Activated naive CD4-positive, alpha-beta T cell treated with anti-CD3 and anti-CD28 coated beads, Interleukin-2, amount 50 U/mL, for 72 hours (primary cell): ENCODE results near the gene SIGLEC15. TPM values are rescaled to one million over a fixed set of nuclear protein-coding genes. Genes with fewer than 3 reads are reported as not detected.
"Not testable (repeated sequence)": the region's sequence is repeated elsewhere in the genome, so short reads cannot be mapped to it uniquely, and the experiment has no call there.

Source experiments
- ATAC-seq, 2 donors: fragments of 150-1000 bp; cut with Tn5 transposase; 2 replicates each; pipeline ENCODE4 v1.10.0; 2021; ENCODE audit warnings: mild to moderate bottlenecking in 2 of 2, moderate library complexity in 2 of 2
- DNase-seq, 2 donors: peaks; one replicate each; pipeline ENCODE4 v3.0.0; 2021 to 2022; ENCODE audit warnings: low spot score in 2 of 2
- H3K27ac Mint-ChIP-seq, 2 donors: one replicate each; pipeline ENCODE4 v1.8.0; 2022; ENCODE audit warnings: mild to moderate bottlenecking in 2 of 2, mixed read lengths in 2 of 2
- H3K36me3 Mint-ChIP-seq, 2 donors: one replicate each; pipeline ENCODE4 v1.8.0; 2022; ENCODE audit warnings: mixed read lengths in 2 of 2
- H3K9me3 Mint-ChIP-seq, 2 donors: one replicate each; pipeline ENCODE4 v1.8.0; 2022; ENCODE audit warnings: mixed read lengths in 2 of 2
- total RNA-seq, 2 donors: library from RNA; stranded (reverse); gene quantifications; one replicate each; pipeline ENCODE4 v1.2.3, GENCODE V29; 2022

SIGLEC15 gene
- total RNA-seq, 2 donors from 2014 or later = not detected

DNA sequence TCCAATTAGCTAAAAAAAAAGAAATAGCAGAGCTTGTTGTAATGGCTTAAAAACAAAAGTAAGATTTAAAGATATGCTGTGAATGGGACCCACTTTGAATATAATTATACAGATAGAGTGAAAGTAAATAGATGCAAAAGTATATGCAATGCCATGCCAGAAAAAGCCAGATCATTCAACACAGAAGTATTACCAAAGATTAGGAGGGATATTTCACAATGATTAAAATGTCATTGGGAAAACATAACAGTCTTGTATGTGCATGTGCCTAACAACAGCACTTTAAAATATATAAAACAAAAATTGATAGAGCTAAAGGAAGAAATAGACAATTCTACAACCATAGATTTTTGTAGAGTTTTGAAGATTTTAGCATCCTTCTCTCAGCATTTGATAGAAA is 19.9 kb upstream of the SIGLEC15 start:
- DNase-seq (no peak), ATAC-seq (no peak)
- Mint-ChIP-seq H3K36me3 (peaks cover 29 to 36% of the 10 kb centered on the region in 2 donors), H3K27ac (no peak overlapping the region), H3K9me3 (peaks cover 5 to 13% of the 10 kb centered on the region in 2 donors)

DNA sequence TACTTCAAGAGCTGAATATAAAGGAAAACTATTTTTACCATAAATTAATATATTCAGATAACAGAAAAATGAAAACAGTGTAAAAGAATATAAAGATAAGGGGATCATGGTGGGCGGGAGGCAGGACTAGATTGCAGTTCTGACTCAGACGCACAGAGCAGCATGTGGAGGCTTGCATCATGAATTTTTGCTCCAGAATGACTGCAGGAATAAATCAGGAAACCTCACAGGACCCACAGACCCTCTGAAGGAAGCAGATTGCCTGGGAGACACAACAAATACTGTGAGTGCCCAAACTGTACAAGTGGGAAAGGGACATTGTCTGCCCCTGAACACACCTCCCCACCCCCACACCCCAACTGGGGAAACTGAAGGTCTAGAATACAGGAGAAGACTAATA is 19.2 kb upstream of the SIGLEC15 start:
- DNase-seq (no peak), ATAC-seq (no peak)
- H3K27ac Mint-ChIP-seq = no peak overlapping the region
- H3K9me3 Mint-ChIP-seq = peaks cover 5 to 13% of the 10 kb centered on the region in 2 donors
- H3K36me3 Mint-ChIP-seq = peaks cover 29 to 36% of the 10 kb centered on the region in 2 donors

DNA sequence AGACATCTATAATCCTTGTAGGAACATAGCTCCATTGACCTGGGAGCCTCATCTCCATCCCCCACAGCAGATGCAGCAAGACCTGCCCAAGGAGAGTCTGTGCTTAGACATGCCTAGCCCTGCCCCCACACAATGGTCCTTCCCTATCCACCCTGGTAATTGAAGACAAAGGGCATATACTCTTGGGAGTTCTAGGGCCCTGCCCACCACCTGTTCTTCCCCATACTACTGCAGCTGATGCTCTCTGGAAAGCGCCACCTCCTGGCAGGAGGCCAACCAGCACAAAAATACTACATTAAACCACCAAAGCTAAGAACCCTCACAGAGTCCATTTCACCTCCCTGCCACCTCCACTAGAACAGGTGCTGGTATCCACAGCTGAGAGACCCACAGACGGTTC is 18.3 kb upstream of the SIGLEC15 start:
- ATAC-seq, DNase-seq, H3K27ac Mint-ChIP-seq: not testable (repeated sequence)
- Mint-ChIP-seq H3K9me3 (peaks cover 5 to 13% of the 10 kb centered on the region in 2 donors), H3K36me3 (peaks cover 29 to 36% of the 10 kb centered on the region in 2 donors)

DNA sequence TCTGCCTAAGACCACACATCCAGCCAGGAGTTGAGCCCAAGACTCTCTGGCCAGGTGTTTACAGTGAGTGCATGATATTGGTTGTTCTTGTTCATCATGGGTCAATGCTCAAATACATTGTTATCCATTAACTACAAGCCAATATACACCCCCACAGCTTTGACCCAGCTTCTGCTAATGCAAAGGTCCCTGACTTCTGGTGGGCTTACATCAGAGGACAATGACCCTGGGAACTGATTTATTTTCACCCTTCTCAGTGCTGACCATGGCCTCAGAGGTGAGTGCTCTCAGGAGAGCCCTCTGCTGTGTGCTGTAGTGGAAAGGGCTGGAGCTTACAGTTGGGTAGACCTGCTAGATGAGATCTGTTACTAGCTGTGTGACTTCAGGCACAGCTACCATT is 10.7 kb upstream of the SIGLEC15 start:
- not testable (repeated sequence) for ATAC-seq, H3K36me3 Mint-ChIP-seq, H3K27ac Mint-ChIP-seq, H3K9me3 Mint-ChIP-seq, DNase-seq

DNA sequence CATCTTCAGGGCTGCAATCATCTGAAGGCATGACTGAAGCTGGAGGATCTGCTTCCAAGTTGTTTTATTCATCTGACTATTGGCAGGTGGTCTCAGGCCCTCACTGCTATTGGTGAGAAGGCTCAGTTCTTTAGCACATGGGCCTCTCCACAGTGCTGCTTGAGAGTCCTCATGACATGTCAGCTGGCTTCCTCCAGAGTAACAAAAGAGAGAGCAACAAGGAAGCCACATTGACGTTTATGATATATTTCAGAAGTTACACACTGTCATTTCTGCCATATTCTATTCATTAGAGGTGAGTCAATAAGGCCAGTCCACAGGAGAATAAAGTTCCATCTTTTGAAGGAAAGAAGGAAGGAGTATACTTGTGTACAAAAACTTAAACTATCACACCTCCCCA is 7.9 kb upstream of the SIGLEC15 start:
- H3K27ac Mint-ChIP-seq = no peak overlapping the region
- peaks cover 0 to 5% of the 10 kb centered on the region in 2 donors for H3K36me3 Mint-ChIP-seq
- H3K9me3 Mint-ChIP-seq = peaks cover 4 to 8% of the 10 kb centered on the region in 2 donors
- DNase-seq (no peak), ATAC-seq (peak; percentile 44 to 81)

DNA sequence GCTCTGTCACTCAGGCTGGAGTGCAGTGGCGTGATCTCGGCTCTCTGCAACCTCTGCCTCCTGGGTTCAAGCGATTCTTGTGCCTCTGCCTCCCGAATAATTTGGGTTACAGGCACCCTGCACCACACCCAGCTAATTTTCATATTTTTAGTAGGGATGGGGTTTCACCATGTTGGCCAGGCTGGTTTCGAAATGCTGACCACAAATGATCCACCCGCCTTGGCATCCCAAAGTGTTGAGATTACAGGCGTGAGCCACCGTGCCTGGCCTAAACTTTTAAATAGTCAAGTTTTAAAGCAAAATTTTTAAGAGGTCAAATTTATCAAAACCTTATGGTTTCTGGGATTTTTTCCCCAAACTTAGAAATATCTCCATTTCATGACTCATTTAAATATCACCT is 6.7 kb upstream of the SIGLEC15 start:
- H3K36me3 Mint-ChIP-seq, H3K27ac Mint-ChIP-seq, DNase-seq, ATAC-seq, H3K9me3 Mint-ChIP-seq: not testable (repeated sequence)

DNA sequence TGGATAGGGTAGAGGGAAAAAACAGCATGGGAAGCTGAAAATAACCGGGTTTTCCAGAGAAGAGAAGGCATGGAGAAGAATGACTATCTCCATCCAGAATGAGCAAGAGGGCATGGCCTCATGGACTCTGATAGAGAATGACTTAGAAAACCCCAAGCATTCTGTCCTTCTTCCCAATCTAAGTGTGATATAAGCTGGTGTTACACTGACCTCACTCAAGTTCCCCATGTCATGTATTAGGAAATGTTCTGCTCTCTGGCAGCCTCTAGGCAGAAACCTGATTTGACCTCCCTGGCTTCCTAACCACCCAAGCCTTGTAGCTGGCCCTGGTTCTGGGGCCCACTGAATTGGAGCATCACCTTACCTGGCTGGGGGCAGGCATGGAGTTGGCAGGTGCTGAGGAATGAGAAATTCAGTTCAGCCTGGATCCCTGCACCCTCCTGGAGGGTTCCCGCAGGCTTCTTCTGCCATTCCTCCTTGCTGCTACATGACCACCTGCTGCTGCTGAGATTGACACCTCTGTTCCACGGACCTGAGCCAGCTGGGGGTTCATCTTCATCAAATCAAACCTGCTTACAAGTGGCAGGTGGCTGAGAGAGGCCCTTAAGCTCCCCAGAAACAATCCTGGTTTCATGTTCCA is 5.2 kb upstream of the SIGLEC15 start:
- Mint-ChIP-seq H3K9me3 (peaks cover 4 to 8% of the 10 kb centered on the region in 2 donors), H3K27ac (no peak overlapping the region), H3K36me3 (peaks cover 0 to 5% of the 10 kb centered on the region in 2 donors)
- DNase-seq (no peak), ATAC-seq (no peak)

DNA sequence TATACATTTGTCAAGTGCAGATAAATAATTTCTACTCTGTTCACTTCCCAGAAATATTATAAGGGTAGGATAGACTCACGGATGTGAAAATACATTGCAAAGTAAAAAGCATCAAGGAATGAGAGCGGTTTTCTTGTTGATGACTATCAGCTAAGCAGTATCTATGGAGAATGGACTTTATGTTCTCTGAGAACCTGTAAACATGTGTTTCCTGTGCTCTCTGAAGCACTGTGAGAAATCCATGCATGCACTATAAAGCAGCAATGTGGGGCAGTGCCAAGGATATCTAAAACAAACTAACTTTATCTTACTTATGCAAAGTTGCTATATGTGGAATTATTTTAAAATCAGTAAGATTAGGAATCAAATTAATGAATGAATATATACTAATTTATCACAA is 4.4 kb upstream of the SIGLEC15 start:
- DNase-seq = no peak
- Mint-ChIP-seq H3K36me3 (peaks cover 0 to 5% of the 10 kb centered on the region in 2 donors), H3K9me3 (peaks cover 3 to 4% of the 10 kb centered on the region in 2 donors), H3K27ac (no peak overlapping the region)
- no peak for ATAC-seq

DNA sequence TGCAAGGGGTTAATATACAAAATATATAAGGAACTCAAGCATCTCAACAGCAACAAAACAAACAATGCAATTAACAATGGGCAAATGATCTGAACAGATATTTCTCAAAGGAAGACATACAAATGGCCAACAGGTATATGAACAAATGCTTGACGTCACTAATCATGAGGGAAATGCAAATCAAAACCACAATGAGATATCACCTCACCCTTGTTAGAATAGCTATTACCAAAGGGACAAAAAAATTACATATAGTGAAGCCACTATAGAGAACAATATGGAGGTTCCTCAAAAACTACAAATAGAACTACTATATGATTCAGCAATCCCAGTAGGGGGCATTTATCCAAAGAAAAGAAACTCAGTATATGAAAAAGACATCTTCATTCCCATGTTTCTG is 3.8 kb upstream of the SIGLEC15 start:
- Mint-ChIP-seq H3K9me3 (peaks cover 2 to 3% of the 10 kb centered on the region in 2 donors), H3K27ac (no peak overlapping the region), H3K36me3 (peaks cover 0 to 5% of the 10 kb centered on the region in 2 donors)
- DNase-seq (no peak), ATAC-seq (no peak)

DNA sequence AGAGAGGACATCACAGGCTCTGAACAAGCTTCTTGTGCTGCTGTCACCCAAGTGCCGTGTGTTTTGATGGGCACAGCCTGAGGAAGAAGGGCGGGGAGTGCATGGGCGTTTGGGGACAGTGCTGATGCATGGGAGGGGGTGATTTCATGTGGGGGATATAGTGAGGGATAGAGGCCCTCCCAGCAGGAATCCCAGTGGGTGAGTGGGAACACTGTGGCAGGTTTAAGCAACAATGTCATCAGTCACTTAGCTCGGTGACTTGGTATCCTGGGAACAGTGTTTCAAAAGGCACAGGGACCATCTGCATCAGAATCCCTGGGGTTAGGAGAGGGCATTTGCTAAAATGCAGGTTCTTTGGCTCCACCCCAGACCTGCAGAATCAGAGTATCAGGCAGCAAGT is 609 bp downstream of the SIGLEC15 start:
- no peak for ATAC-seq
- H3K36me3 Mint-ChIP-seq = peaks cover 0 to 5% of the 10 kb centered on the region in 2 donors
- peak overlapping the region in 1 of 2 donors; percentile 65 for H3K27ac Mint-ChIP-seq
- DNase-seq = no peak
- H3K9me3 Mint-ChIP-seq = peaks cover 0 to 3% of the 10 kb centered on the region in 2 donors

DNA sequence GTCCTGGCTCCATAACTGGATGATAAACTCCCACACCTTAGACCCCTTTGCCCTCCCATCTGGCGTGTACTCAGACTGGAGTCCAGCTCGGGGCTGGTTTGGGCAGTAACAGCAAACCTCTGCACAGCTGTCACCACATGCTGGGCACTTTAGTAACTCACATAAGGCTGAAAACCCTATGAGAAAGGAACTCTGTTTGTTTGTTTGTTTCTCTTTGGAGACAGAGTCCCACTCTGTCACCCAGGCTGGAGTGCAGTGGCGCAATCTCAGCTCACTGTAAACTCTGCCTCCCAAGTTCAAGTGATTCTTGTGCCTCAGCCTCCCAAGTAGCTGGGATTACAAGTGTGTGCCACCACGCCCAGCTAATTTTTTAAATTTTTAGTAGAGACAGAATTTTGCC is 1.2 kb downstream of the SIGLEC15 start:
- not testable (repeated sequence) for H3K9me3 Mint-ChIP-seq, H3K36me3 Mint-ChIP-seq, H3K27ac Mint-ChIP-seq, DNase-seq, ATAC-seq

DNA sequence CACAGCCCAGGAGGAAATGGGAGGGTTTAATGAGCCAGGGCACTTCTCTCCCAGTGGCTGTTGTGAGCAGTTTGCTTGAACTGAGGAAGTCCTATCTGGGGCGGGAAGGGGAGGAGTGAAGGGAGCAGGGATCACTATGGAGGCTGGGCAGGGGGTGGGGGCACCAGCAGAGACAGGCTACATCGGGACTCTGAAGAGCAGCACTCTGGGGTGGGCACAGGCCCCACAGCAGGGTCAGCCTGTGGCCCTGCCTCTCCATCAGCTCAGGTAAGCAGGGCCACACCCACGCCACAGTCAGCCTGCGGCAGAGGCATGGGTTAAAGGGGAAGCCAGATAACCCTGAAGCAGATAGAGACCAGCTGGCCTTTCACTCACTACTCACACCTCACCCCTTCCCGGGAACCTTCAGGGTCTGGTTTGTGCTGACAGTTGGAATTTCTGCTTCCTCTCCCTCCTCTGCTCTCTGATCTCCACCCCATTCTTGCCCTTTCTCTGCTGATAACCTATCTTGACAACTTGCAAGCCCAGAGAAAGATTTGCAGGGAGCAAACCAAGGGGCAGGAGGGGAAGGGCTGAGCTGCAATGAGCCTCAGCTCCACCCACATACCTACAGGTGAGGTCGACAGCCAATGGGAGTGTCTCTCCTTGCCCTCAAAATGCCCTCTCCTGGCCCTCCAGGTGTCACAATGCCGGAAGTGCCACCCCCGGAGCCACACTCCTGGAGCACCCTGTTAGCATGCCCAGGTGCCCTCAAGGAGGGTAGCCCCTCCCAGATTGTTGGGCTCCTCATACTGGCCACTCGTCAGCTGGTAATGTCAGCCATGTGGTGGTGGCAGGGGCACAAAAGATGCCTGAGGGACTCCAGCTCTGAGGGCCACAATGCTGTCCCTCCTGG is 3.7 kb downstream of the SIGLEC15 start:
- no peaks in the 10 kb centered on the region for H3K9me3 Mint-ChIP-seq
- H3K36me3 Mint-ChIP-seq = no peaks in the 10 kb centered on the region
- no peak overlapping the region for H3K27ac Mint-ChIP-seq
- no peak for DNase-seq
- no peak for ATAC-seq

DNA sequence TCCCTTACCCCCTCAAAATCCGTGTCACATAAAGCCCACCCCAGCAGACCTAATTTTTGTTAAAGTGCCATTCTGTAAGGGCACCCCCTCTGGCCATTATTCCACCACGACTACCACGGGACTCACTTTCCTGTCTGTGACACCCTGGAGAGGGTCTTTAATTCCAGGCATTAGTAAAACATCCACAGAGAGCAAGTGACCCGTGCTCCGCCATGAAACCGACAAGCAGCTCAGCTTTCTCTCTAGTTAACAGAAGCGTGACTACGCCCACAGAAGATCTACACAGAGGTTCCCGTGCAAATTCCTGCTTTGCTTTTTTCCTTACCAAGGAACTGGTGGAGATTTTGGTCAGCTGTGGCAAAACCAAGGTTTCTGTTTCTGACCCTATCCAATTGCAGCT is 4.4 kb downstream of the SIGLEC15 start:
- DNase-seq (no peak), ATAC-seq (no peak)
- no peaks in the 10 kb centered on the region for H3K9me3 Mint-ChIP-seq
- no peaks in the 10 kb centered on the region for H3K36me3 Mint-ChIP-seq
- no peak overlapping the region for H3K27ac Mint-ChIP-seq

DNA sequence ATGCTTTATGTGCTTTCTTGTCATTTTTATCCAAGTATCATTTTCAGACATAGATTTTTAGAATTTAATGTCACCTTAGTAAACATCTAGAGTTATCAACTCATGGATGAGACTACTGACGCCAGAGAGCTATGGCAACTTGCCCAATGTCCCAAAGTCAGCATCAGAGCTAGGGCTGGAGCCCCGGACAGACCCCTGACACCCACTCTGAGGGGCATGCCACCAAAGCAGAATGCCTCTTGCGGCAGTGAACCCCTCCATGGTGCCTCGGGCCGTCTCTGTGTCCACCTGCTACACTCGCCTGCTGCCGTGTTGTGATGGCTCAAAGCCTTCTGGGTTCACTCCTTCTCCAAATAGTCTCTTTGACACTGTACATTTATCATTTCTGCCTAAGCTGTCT is 5.4 kb downstream of the SIGLEC15 start:
- Mint-ChIP-seq H3K9me3 (no peaks in the 10 kb centered on the region), H3K36me3 (no peaks in the 10 kb centered on the region), H3K27ac (no peak overlapping the region)
- ATAC-seq = no peak
- DNase-seq = no peak

DNA sequence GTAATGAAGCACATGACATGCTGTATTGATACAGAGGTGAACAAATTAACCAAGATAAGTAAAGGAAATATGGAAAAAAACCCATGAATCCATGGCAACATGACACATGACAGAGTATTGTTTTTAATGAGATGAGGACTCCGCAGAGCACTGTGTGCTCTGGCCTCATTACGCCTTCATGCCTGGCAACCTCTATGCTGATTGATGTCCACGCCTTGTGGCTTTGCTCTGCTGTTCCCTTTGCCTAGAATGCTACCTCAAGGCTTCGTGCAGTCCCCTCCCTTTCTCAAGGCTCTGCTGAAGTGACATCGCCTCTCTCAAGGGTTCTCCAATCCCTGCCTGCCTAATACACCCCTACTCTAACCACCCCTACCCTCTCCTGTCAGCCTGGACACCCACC is 8.4 kb downstream of the SIGLEC15 start:
- Mint-ChIP-seq H3K36me3 (peaks cover 0 to 4% of the 10 kb centered on the region in 2 donors), H3K27ac (no peak overlapping the region), H3K9me3 (no peaks in the 10 kb centered on the region)
- ATAC-seq (no peak), DNase-seq (no peak)

DNA sequence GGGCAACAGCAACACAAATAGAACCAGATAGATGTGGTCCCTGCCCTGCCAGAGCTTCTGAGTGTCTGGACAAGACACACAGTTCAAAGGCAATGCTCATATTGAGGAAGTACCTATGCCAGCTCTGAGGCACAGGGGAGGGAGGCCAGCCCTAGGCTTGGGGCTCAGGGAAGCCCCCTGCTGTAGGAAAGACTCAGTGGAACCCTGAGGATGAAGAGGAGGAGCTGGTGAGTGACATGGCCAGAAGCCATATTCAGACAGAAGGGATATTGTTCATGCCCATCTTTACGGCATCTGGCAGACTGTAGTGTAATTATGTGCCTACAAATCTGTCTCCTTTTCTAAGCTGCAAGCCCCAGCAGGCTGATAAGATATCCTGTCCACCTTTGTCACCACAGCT is 8.8 kb downstream of the SIGLEC15 start:
- no peaks in the 10 kb centered on the region for H3K9me3 Mint-ChIP-seq
- DNase-seq (no peak), ATAC-seq (no peak)
- H3K36me3 Mint-ChIP-seq = peaks cover 0 to 4% of the 10 kb centered on the region in 2 donors
- no peak overlapping the region for H3K27ac Mint-ChIP-seq

DNA sequence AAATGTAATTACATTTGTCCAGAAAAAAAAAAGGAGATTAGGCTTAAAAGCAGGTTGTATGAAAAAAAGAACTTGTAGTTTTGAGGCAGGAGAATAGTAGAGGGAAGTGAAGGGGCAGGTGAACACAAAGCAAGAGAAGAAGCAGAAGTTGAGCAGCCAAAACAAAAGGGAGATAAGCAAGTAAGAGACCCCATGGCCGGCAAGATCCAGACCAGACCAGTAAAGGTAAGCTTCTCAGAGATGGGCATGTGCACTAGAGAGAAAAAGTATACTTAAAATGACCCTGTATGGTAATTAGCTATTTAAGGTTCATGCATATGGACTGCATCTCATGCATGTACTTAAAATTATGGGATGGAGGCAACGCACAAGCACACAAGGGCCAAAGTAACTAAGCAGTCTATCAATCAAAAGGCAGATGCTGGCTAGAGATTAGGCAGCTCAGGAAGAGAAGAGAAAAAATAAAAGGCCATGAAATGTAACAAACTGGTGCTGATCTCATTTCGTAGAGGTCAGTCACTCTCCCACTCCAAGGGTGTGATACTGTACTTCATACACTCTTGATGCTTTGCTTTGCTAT is 9.7 kb downstream of the SIGLEC15 start:
- H3K36me3 Mint-ChIP-seq = peaks cover 0 to 4% of the 10 kb centered on the region in 2 donors

More for the DNA sequence above, 9.7 kb downstream of the SIGLEC15 start:
- DNase-seq (no peak), ATAC-seq (no peak)
- Mint-ChIP-seq H3K9me3 (no peaks in the 10 kb centered on the region), H3K27ac (no peak overlapping the region)
